Muscle of leg (tissue), 16 donors: ENCODE data around the gene HEY2. TPM values are rescaled to one million over a fixed set of nuclear protein-coding genes. Genes with fewer than 3 reads are reported as not detected.
"Not testable (repeated sequence)": the region's sequence is repeated elsewhere in the genome, so short reads cannot be mapped to it uniquely, and the experiment has no call there.

Source experiments
- DNase-seq: peaks from one replicate; pipeline ENCODE4 v3.0.0; 2013
- H3K27ac ChIP-seq: one replicate; pipeline ENCODE4 v1.5.1; 2013; ENCODE audit warnings: mild to moderate bottlenecking, low read length, control low read depth
- H3K27me3 ChIP-seq: one replicate; pipeline ENCODE4 v1.6.1; 2013; ENCODE audit warnings: low read length; ENCODE audit not compliant: control insufficient read depth, insufficient read depth
- H3K36me3 ChIP-seq: one replicate; pipeline ENCODE4 v1.6.1; 2013; ENCODE audit warnings: low read length; ENCODE audit not compliant: control insufficient read depth, insufficient read depth
- H3K4me1 ChIP-seq: one replicate; pipeline ENCODE4 v1.6.1; 2013; ENCODE audit warnings: low read length; ENCODE audit not compliant: control insufficient read depth, insufficient read depth
- H3K4me3 ChIP-seq: one replicate; pipeline ENCODE4 v1.5.1; 2013; ENCODE audit warnings: low read length, control low read depth
- H3K9me3 ChIP-seq: replicated peaks from 2 replicates; pipeline ENCODE4 v1.6.1; 2013; ENCODE audit warnings: low read depth, low read length; ENCODE audit not compliant: control insufficient read depth
- WGBS: methylation state at CpG from one replicate; pipeline ENCODE4 v1.1.5; 2013; ENCODE audit warnings: missing lambda C conversion rate; ENCODE audit not compliant: insufficient coverage; 5-methylcytosine and 5-hydroxymethylcytosine counted together
- long read RNA-seq, 11 donors: transcript quantifications; one replicate each; lab custom pipeline, GENCODE V29; 2026
- polyA plus RNA-seq, 8 donors: library from polyadenylated mRNA; unstranded; fragments of 120-200 nt; gene quantifications; one replicate each; pipeline versions ENCODE4 v1.2.1 to v1.2.3, GENCODE V29; 2013; ENCODE audit warnings: inconsistent platforms in 1 of 8, low replicate concordance in 1 of 8; ENCODE audit not compliant: insufficient read length in 8 of 8, insufficient read depth in 1 of 8
- total RNA-seq: library from RNA; stranded (reverse); fragments of 120-200 nt; gene quantifications from one replicate; pipeline ENCODE4 v1.2.4, GENCODE V29; 2013

HEY2 gene
- total RNA-seq (6.1 TPM), polyA plus RNA-seq (10 to 100 TPM; 10.1 to 18.3 (median 14.0) TPM)
- long read RNA-seq, donor 1, transcript HEY2-201 (5 exons, 2,678 nt), result major isoform, 7 of 7 reads
- long read RNA-seq, donor 1, partial matches to known transcripts, result 0 of 7 reads
- long read RNA-seq, donor 1, other reads (novel, unspliced or antisense), result 0 of 7 reads
- long read RNA-seq, donor 2, partial matches to known transcripts, result 0 of 1 reads
- long read RNA-seq, donor 2, other reads (novel, unspliced or antisense), result 0 of 1 reads
- long read RNA-seq, donor 3, transcript HEY2-201 (5 exons, 2,678 nt), result major isoform, 6 of 6 reads
- long read RNA-seq, donor 3, partial matches to known transcripts, result 0 of 6 reads
- long read RNA-seq, donor 3, other reads (novel, unspliced or antisense), result 0 of 6 reads
- long read RNA-seq, donor 4, partial matches to known transcripts, result 0 of 1 reads
- long read RNA-seq, donor 4, other reads (novel, unspliced or antisense), result 0 of 1 reads
- long read RNA-seq, donor 5, transcript HEY2-201 (5 exons, 2,678 nt), result major isoform, 19 of 19 reads
- long read RNA-seq, donor 5, partial matches to known transcripts, result 0 of 19 reads
- long read RNA-seq, donor 5, other reads (novel, unspliced or antisense), result 0 of 19 reads
- long read RNA-seq, donor 6, transcript HEY2-201 (5 exons, 2,678 nt), result major isoform, 6 of 6 reads
- long read RNA-seq, donor 6, partial matches to known transcripts, result 0 of 6 reads
- long read RNA-seq, donor 6, other reads (novel, unspliced or antisense), result 0 of 6 reads
- long read RNA-seq, donor 7, transcript HEY2-201 (5 exons, 2,678 nt), result major isoform, 5 of 5 reads
- long read RNA-seq, donor 7, partial matches to known transcripts, result 0 of 5 reads
- long read RNA-seq, donor 7, other reads (novel, unspliced or antisense), result 0 of 5 reads
- long read RNA-seq, donor 8, partial matches to known transcripts, result 0 of 4 reads
- long read RNA-seq, donor 8, other reads (novel, unspliced or antisense), result 0 of 4 reads
- long read RNA-seq, donor 9, transcript HEY2-201 (5 exons, 2,678 nt), result major isoform, 6 of 6 reads
- long read RNA-seq, donor 9, partial matches to known transcripts, result 0 of 6 reads
- long read RNA-seq, donor 9, other reads (novel, unspliced or antisense), result 0 of 6 reads
- long read RNA-seq, donor 10, transcript HEY2-201 (5 exons, 2,678 nt), result major isoform, 9 of 9 reads
- long read RNA-seq, donor 10, partial matches to known transcripts, result 0 of 9 reads
- long read RNA-seq, donor 10, other reads (novel, unspliced or antisense), result 0 of 9 reads
- long read RNA-seq, donor 11, transcript HEY2-201 (5 exons, 2,678 nt), result major isoform, 5 of 6 reads
- long read RNA-seq, donor 11, partial matches to known transcripts, result 0 of 6 reads
- long read RNA-seq, donor 11, other reads (novel, unspliced or antisense), result 0 of 6 reads

GRCh38 chr6:125749173-125749864 is at the start of gene HEY2:
TSS of gene HEY2 (plus strand) at chr6:125749632. CDS start at chr6:125749777, 145 bp downstream.
- Histone ChIP-seq H3K27me3 (peaks cover 39% of the 10 kb centered on the region), H3K4me3 (peak within 1 kb of the TSS; percentile 60), H3K9me3 (no peaks in the 10 kb centered on the region), H3K27ac (peak within 1 kb of the TSS; percentile 92), H3K36me3 (no peaks in the 10 kb centered on the region), H3K4me1 (peaks cover 23% of the 10 kb centered on the region)
- WGBS, result under 1% methylated on average over 94 of the region's 95 CpGs
- DNase-seq, result peak; percentile 97

- no peaks in the 10 kb centered on the region for H3K9me3 ChIP-seq
- no peaks in the 10 kb centered on the region for H3K36me3 ChIP-seq
- 77% methylated on average over 3 of the region's 3 CpGs for WGBS
- no peak for DNase-seq
- H3K27ac ChIP-seq, result no peak overlapping the region
- H3K4me1 ChIP-seq, result peaks cover 4% of the 10 kb centered on the region
- no peaks in the 10 kb centered on the region for H3K27me3 ChIP-seq
- H3K4me3 ChIP-seq, result no peak overlapping the region
Observed at GRCh38 chr6:125700581-125701353, 48.7 kb upstream of the HEY2 start.

GRCh38 chr6:125701354-125701668 is 48.1 kb upstream of the HEY2 start:
- H3K36me3 ChIP-seq, result no peaks in the 10 kb centered on the region
- no peak overlapping the region for H3K4me3 ChIP-seq
- no peak overlapping the region for H3K27ac ChIP-seq
- peaks cover 4% of the 10 kb centered on the region for H3K4me1 ChIP-seq
- no peaks in the 10 kb centered on the region for H3K9me3 ChIP-seq
- no peaks in the 10 kb centered on the region for H3K27me3 ChIP-seq
- WGBS, result no CpG with 5 or more reads among the region's 1 CpG
- DNase-seq, result no peak

GRCh38 chr6:125703882-125704281 is 45.5 kb upstream of the HEY2 start:
- H3K27me3 ChIP-seq, DNase-seq, H3K4me3 ChIP-seq, H3K27ac ChIP-seq, H3K4me1 ChIP-seq, H3K36me3 ChIP-seq, H3K9me3 ChIP-seq: not testable (repeated sequence)
- no CpG with 5 or more reads among the region's 5 CpGs for WGBS

- WGBS, result no CpG with 5 or more reads among the region's 4 CpGs
Observed at GRCh38 chr6:125707615-125708243, 41.7 kb upstream of the HEY2 start.

GRCh38 chr6:125711013-125711675 is 38.3 kb upstream of the HEY2 start:
- Histone ChIP-seq H3K9me3 (peaks cover 3% of the 10 kb centered on the region), H3K36me3 (no peaks in the 10 kb centered on the region), H3K27ac (no peak overlapping the region), H3K27me3 (no peaks in the 10 kb centered on the region), H3K4me1 (no peaks in the 10 kb centered on the region), H3K4me3 (no peak overlapping the region)
- no CpG with 5 or more reads among the region's 4 CpGs for WGBS
- no peak for DNase-seq

More at GRCh38 chr6:125707615-125708243, 41.7 kb upstream of the HEY2 start:
- Histone ChIP-seq H3K9me3 (peaks cover 3% of the 10 kb centered on the region), H3K27ac (no peak overlapping the region), H3K4me1 (no peaks in the 10 kb centered on the region), H3K36me3 (no peaks in the 10 kb centered on the region), H3K27me3 (no peaks in the 10 kb centered on the region), H3K4me3 (no peak overlapping the region)
- DNase-seq, result no peak

GRCh38 chr6:125714441-125715090 is 34.9 kb upstream of the HEY2 start:
- DNase-seq, result no peak
- Histone ChIP-seq H3K27me3 (no peaks in the 10 kb centered on the region), H3K4me1 (no peaks in the 10 kb centered on the region), H3K9me3 (peaks cover 3% of the 10 kb centered on the region), H3K27ac (no peak overlapping the region), H3K36me3 (no peaks in the 10 kb centered on the region), H3K4me3 (no peak overlapping the region)
- 92% methylated on average over 1 of the region's 2 CpGs for WGBS

GRCh38 chr6:125717120-125717731 is 32.2 kb upstream of the HEY2 start:
- WGBS, result no CpG with 5 or more reads among the region's 2 CpGs
- Histone ChIP-seq H3K9me3 (no peaks in the 10 kb centered on the region), H3K27ac (no peak overlapping the region), H3K4me1 (no peaks in the 10 kb centered on the region), H3K36me3 (no peaks in the 10 kb centered on the region), H3K27me3 (no peaks in the 10 kb centered on the region), H3K4me3 (no peak overlapping the region)
- no peak for DNase-seq
